ENCODE data around the gene CBLN1.

CBLN1 gene

DNA sequence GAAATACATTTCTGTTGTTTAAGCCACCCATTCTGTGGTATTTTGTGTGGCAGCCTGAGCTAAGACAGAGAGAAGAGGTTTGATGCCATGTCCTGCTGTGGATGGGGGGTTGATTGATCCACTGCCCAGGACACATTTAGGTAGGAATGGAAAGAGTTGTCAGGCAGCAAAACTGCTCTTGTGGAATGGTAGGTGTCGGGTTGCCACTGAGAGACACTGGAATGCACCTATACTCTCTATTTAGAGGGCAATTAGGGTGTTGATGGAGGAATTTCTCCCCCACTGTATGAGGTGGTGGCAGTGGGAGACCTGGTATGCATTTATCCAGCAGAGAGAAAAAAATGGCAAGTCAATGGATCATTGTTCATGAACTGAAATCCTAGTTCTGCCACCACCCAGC lies 30.9 kb downstream of the CBLN1 start:
- TF ChIP-seq, protein P1, sequence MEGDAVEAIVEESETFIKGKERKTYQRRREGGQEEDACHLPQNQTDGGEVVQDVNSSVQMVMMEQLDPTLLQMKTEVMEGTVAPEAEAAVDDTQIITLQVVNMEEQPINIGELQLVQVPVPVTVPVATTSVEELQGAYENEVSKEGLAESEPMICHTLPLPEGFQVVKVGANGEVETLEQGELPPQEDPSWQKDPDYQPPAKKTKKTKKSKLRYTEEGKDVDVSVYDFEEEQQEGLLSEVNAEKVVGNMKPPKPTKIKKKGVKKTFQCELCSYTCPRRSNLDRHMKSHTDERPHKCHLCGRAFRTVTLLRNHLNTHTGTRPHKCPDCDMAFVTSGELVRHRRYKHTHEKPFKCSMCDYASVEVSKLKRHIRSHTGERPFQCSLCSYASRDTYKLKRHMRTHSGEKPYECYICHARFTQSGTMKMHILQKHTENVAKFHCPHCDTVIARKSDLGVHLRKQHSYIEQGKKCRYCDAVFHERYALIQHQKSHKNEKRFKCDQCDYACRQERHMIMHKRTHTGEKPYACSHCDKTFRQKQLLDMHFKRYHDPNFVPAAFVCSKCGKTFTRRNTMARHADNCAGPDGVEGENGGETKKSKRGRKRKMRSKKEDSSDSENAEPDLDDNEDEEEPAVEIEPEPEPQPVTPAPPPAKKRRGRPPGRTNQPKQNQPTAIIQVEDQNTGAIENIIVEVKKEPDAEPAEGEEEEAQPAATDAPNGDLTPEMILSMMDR (IDR thresholded peaks at IDR 0.05), result no peak

DNA sequence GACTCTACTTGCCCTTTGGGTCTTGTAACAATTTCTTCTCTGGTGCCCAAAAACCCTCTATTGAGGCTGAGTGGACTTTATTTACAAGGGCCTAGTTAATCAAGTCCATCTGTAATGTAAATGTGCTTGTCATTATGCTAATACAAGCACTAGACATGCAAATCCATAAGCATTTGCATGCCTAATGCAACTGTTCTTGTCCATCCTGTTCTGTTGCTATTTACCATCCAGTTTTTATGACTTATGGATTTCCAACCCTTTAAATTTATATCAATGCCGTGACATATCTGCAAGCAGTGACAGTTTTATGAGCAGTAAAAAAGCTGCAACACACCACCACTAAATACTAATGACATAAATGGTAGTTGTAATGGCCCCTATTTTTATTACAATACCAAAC lies 33.4 kb downstream of the CBLN1 start:
- TF ChIP-seq, protein P1 (IDR thresholded peaks at IDR 0.05), result no peak

DNA sequence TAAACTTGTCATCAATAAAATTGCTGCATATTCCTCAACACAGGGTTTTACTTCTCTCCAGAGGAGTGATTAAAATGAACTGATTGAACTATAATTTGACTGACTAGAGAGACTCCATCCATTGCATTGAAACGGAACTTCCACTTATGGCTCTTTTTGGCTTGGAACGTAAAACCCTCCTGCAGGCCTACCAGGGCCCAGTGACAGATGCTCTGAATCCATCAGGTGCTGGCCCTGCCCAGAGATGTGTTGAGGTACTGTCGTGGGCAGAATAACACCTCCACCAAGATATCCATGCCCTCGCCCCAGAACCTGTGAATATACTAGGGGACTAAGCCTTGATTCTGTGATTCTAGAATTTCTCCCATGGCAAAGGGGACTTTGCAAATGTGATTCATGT lies 45.4 kb downstream of the CBLN1 start:
- TF ChIP-seq, protein P1 (IDR thresholded peaks at IDR 0.05), result no peak
